GM12878 (cell line): Measurements from ENCODE around the gene P2RX7. TPM values are rescaled to one million over a fixed set of nuclear protein-coding genes. Genes with fewer than 3 reads are reported as not detected.

Experiments
- ATAC-seq: fragments of 200-7000 bp; cut with Tn5 transposase; 3 replicates; pipeline ENCODE4 v1.9.1; 2020; ENCODE audit warnings: mild to moderate bottlenecking, moderate library complexity
- BruUV-seq: library from RNA; stranded (reverse); fragments of 400-500 nt; replicated peaks from 2 replicates; lab custom pipeline; 2021; lab: Mats Ljungman, UMichigan
- CTCF ChIA-PET: fragments of 300-600 bp; sonication (Branson Sonifier 250); formaldehyde crosslinking; extraction: SDS; loops from one replicate; lab custom pipeline; 2021; ENCODE audit warnings: inconsistent platforms; lab: Yijun Ruan, JAX
- POLR2A ChIA-PET: fragments of 350-600 bp; formaldehyde crosslinking; extraction: SDS; loops from one replicate; lab custom pipeline; 2021; ENCODE audit warnings: inconsistent platforms; lab: Charles Lee
- RAD21 ChIA-PET: fragments of 300-600 bp; sonication (Branson Sonifier 250); formaldehyde crosslinking; loops from one replicate; lab custom pipeline; 2023; ENCODE audit warnings: antibody characterized with exemption; ENCODE audit not compliant: unreplicated experiment; lab: Charles Lee
- SMC1A ChIA-PET: fragments of 300-600 bp; sonication (Branson Sonifier 250); formaldehyde crosslinking; loops from one replicate; lab custom pipeline; 2023; ENCODE audit not compliant: unreplicated experiment, uncharacterized antibody; lab: Charles Lee
- DNase-seq: peaks from one replicate; pipeline ENCODE4 v3.0.0-alpha.2; 2011; ENCODE audit warnings: low read depth, low spot score
- FAIRE-seq: peaks from 3 replicates; lab custom pipeline; 2011; peaks lifted over from hg19 to GRCh38; lab: Jason Lieb, UNC
- H2AFZ ChIP-seq: 2 replicates; pipeline ENCODE4 v1.6.0; 2011; ENCODE audit warnings: low read depth, low read length, control low read depth; ENCODE audit not compliant: control insufficient read depth
- H3K27ac ChIP-seq: 2 replicates; pipeline ENCODE4 v1.5.1; 2011; ENCODE audit warnings: control low read depth; ENCODE audit not compliant: control insufficient read depth, insufficient read depth
- H3K27me3 ChIP-seq, 2 experiments: replicated peaks in 1 of 2; 2 replicates each; pipeline versions ENCODE4 v1.6.0 to v1.6.1; 2011; ENCODE audit warnings: low read length in 1 of 2; ENCODE audit not compliant: control insufficient read depth in 2 of 2, insufficient read depth in 2 of 2
- H3K36me3 ChIP-seq, 2 experiments: 2 replicates each; pipeline ENCODE4 v1.5.1; 2011; ENCODE audit warnings: low read length in 1 of 2; ENCODE audit not compliant: control insufficient read depth in 2 of 2, insufficient read depth in 2 of 2
- H3K4me1 ChIP-seq: 2 replicates; pipeline ENCODE4 v1.6.1; 2011; ENCODE audit warnings: mild to moderate bottlenecking, low read length, moderate library complexity, mixed read lengths; ENCODE audit not compliant: control insufficient read depth, insufficient read depth
- H3K4me2 ChIP-seq: 2 replicates; pipeline ENCODE4 v1.6.0; 2011; ENCODE audit warnings: control low read depth; ENCODE audit not compliant: control insufficient read depth, insufficient read depth
- H3K4me3 ChIP-seq: fragments of 200-600 bp; sonication (generic); 2 replicates; pipeline ENCODE4 v1.5.1; 2016
- H3K79me2 ChIP-seq: 2 replicates; pipeline ENCODE4 v1.6.0; 2011; ENCODE audit warnings: low read length; ENCODE audit not compliant: control insufficient read depth, insufficient read depth
- H3K9ac ChIP-seq: 2 replicates; pipeline ENCODE4 v1.8.0; 2011; ENCODE audit warnings: low read length, control low read depth, mixed read lengths; ENCODE audit not compliant: control insufficient read depth, insufficient read depth
- H3K9me3 ChIP-seq: replicated peaks from 3 replicates; pipeline ENCODE4 v1.5.1; 2011; ENCODE audit warnings: mild to moderate bottlenecking, low read length; ENCODE audit not compliant: control insufficient read depth, insufficient read depth
- H4K20me1 ChIP-seq: 2 replicates; pipeline ENCODE4 v1.6.0; 2011; ENCODE audit not compliant: control insufficient read depth, insufficient read depth
- BRCA1 ChIP-seq: IDR thresholded peaks from 2 replicates; pipeline ENCODE4 v1.6.1; 2011; ENCODE audit warnings: low read depth, low read length, improper control_type of control experiment
- ELK1 ChIP-seq: IDR thresholded peaks from 2 replicates; pipeline ENCODE4 v1.6.1; 2012; ENCODE audit warnings: low read depth, low read length, improper control_type of control experiment
- FOXK2 ChIP-seq: fragments of 450-650 bp; IDR thresholded peaks from 2 replicates; pipeline ENCODE4 v1.6.1; 2017; ENCODE audit warnings: mild to moderate bottlenecking, moderate library complexity
- GABPA ChIP-seq: IDR thresholded peaks from 2 replicates; pipeline ENCODE4 v1.6.1; 2014; ENCODE audit warnings: antibody characterized with exemption, low read depth, mild to moderate bottlenecking, inconsistent platforms
- HDGF ChIP-seq: fragments of 450-650 bp; IDR thresholded peaks from 2 replicates; pipeline ENCODE4 v1.6.1; 2016; ENCODE audit warnings: antibody characterized with exemption
- NR2F1 ChIP-seq: fragments of 450-650 bp; conservative IDR thresholded peaks from 2 replicates; pipeline ENCODE4 v1.6.1; 2017; ENCODE audit warnings: mild to moderate bottlenecking
- PKNOX1 ChIP-seq: fragments of 450-650 bp; IDR thresholded peaks from 2 replicates; pipeline ENCODE4 v1.6.1; 2016; ENCODE audit warnings: mild to moderate bottlenecking
- RELA ChIP-seq: fragments of 450-650 bp; IDR thresholded peaks from 2 replicates; pipeline ENCODE4 v1.8.0; 2014; ENCODE audit warnings: borderline replicate concordance; ENCODE audit not compliant: partially characterized antibody
- SUZ12 ChIP-seq: fragments of 200-600 bp; sonication (generic); IDR thresholded peaks from one replicate; pipeline ENCODE4 v1.6.1; 2018; ENCODE audit warnings: antibody characterized with exemption, mild to moderate bottlenecking; ENCODE audit not compliant: unreplicated experiment
- TCF7 ChIP-seq: IDR thresholded peaks from 2 replicates; pipeline ENCODE4 v1.6.1; 2014; ENCODE audit warnings: antibody characterized with exemption, borderline replicate concordance
- ZNF207 ChIP-seq: fragments of 450-650 bp; IDR thresholded peaks from 2 replicates; pipeline ENCODE4 v1.6.1; 2014; ENCODE audit warnings: antibody characterized with exemption, mild to moderate bottlenecking, borderline replicate concordance
- ZNF24 ChIP-seq: fragments of 450-650 bp; IDR thresholded peaks from 2 replicates; pipeline ENCODE4 v1.6.1; 2017; ENCODE audit warnings: antibody characterized with exemption, mild to moderate bottlenecking
- ZNF274 ChIP-seq: IDR thresholded peaks from one replicate; pipeline ENCODE4 v1.8.0; 2011; ENCODE audit not compliant: insufficient read length, insufficient read depth
- WGBS: methylation state at CpG from one replicate; pipeline ENCODE4 v1.1.6; 2016; ENCODE audit warnings: low lambda C conversion rate; ENCODE audit not compliant: insufficient replicate concordance, insufficient coverage; ENCODE audit errors: missing lambda C conversion rate; 5-methylcytosine and 5-hydroxymethylcytosine counted together
- in situ Hi-C: fragments of 300-500 bp; cut with MboI; formaldehyde crosslinking; loops from 9 replicates; pipeline ENCODE4 v1.14.3; 2018; ENCODE audit warnings: mixed read lengths
- intact Hi-C: fragments of 100-400 bp; cut with micrococcal nuclease; formaldehyde crosslinking; loops from one replicate; pipeline ENCODE4 v1.14.2; 2022; ENCODE audit not compliant: unreplicated experiment
- polyA plus RNA-seq, 11 experiments: library from polyadenylated mRNA; depleted of rRNA in 4 of 11; unstranded in 6 of 11; stranded (reverse) in 5 of 11; fragments of >200 nt; fragmentation: Nextera tagmentation in 4 of 11; fragmentation: Illumina TruSeq in 1 of 11; extraction: Ambion mirVana in 4 of 11; extraction: Trizol in 1 of 11; gene quantifications; 1 replicate in 1 of 11; 2 replicates in 10 of 11; pipeline versions ENCODE4 v1.2.1 to v1.2.3, GENCODE V29; 2011 to 2016; ENCODE audit warnings: inconsistent platforms in 2 of 11, missing spikeins in 2 of 11, low read depth in 1 of 11
- total RNA-seq, 4 experiments: library from RNA; depleted of rRNA in 3 of 4; stranded (reverse); fragments of >200 nt in 3 of 4; fragmentation: Illumina TruSeq in 1 of 4; extraction: Trizol in 1 of 4; gene quantifications; 2 replicates each; pipeline versions ENCODE4 v1.2.1 to v1.2.3, GENCODE V29; 2013 to 2021

The P2RX7 gene
- total and polyA plus RNA-seq, 10 of the 15 experiments (the other 5 are each of a cell fraction or from before 2014, with no cell fraction given): 0.74 to 2.6 (median 1.5) TPM

- no peak overlapping the region for H3K27ac ChIP-seq
- intact Hi-C loops: no loop called here
- no peak for DNase-seq
- ChIA-PET POLR2A (interaction anchor here (0.7 to 1.4 kb wide), 3 partner anchors 8 to 458 kb away, joined by 3 to 6 read pairs (median 4); no protein-coding TSS in a partner anchor), CTCF (interaction anchor here (0.6 to 0.7 kb wide), 3 partner anchors 11 to 650 kb away, joined by 3 to 4 read pairs (median 4); no protein-coding TSS in a partner anchor), RAD21 (no interaction called here), SMC1A (interaction anchor here (0.8 to 1.9 kb wide), 3 partner anchors 10 to 21 kb away, joined by 3 to 4 read pairs (median 3); no protein-coding TSS in a partner anchor)
- H4K20me1 ChIP-seq: no peaks in the 10 kb centered on the region
- H2AFZ ChIP-seq: no peak overlapping the region
- 79% methylated on average over 14 of the region's 14 CpGs for WGBS
- in situ Hi-C loops: no loop called here
- H3K79me2 ChIP-seq: no peaks in the 10 kb centered on the region
- H3K4me3 ChIP-seq: no peak overlapping the region
- no peaks in the 10 kb centered on the region for H3K9me3 ChIP-seq
- H3K36me3 ChIP-seq: no peaks in the 10 kb centered on the region; a peak in 1 of 4 replicates
- ATAC-seq: no peak
- FAIRE-seq: no peak
- H3K9ac ChIP-seq: no peak overlapping the region
- H3K27me3 ChIP-seq: no peaks in the 10 kb centered on the region
- no peak overlapping the region for H3K4me2 ChIP-seq
- no TSS peak for BruUV-seq
- TF ChIP-seq PKNOX1: no peak
- TF ChIP-seq ELK1: no peak
- TF ChIP-seq ZNF24: no peak
- no peak for TF ChIP-seq NR2F1
- no peak for TF ChIP-seq BRCA1
- TF ChIP-seq ZNF274: no peak
- no peak for TF ChIP-seq ZNF207
- TF ChIP-seq FOXK2: no peak
- TF ChIP-seq HDGF: no peak
- TF ChIP-seq RELA: no peak
- TF ChIP-seq SUZ12: no peak
- no peak for TF ChIP-seq TCF7
- TF ChIP-seq GABPA: no peak
- H3K4me1 ChIP-seq: no peaks in the 10 kb centered on the region
Observed at GRCh38 chr12:121167232-121167820, 34.6 kb downstream of the P2RX7 start.
